Breast epithelium (tissue), 3 donors: ENCODE results near the gene MCUB.

ENCODE experiments used
- POLR2A ChIP-seq: fragments of 450-650 bp; IDR thresholded peaks from one replicate; pipeline ENCODE4 v1.6.1; 2016; ENCODE audit warnings: antibody characterized with exemption, mild to moderate bottlenecking, moderate library complexity
- POLR2AphosphoS5 ChIP-seq, 3 donors: sonication (generic); formaldehyde crosslinking; IDR thresholded peaks; one replicate each; pipeline ENCODE4 v1.6.1; 2017; ENCODE audit warnings: antibody characterized with exemption in 3 of 3
- TF ChIP-seq, protein P1 (sequence below), 3 donors: fragments of 450-650 bp; IDR thresholded peaks; one replicate each; pipeline ENCODE4 v1.5.1; 2016 to 2017; ENCODE audit warnings: antibody characterized with exemption in 3 of 3, mild to moderate bottlenecking in 3 of 3, moderate library complexity in 3 of 3

DNA sequence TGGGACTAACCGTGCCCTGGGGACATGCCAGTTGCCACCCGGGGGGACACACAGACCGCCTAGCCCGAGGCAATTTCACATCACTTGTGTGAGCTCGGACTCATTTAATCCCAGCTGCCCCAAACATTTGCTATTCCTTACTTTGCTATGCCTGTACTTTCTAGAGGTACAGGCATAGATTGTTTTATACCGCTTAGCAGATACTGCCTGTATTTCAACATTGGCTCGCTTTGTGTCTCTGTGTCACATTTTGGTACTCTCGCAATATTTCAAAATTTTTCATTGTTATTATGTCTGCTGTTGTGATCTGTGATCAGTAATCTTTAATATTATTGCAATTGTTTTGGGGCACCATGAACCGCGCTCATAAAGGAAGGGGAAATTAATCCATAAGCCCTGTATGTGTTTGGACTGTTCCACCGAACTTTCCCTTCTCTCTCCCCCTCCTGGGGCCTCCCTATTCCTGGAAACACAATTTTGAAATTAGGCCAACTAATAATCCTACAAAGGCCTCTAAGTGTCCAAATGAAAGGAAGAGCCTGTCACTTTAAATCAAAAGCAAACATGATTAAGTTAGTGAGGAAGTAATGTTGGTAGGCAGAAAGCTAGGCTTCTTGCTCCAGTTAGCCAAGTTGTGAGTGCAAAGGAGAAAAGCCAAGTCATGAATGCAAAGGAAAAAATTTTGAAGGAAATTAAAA lies 143.8 kb downstream of the MCUB start:
- TF ChIP-seq, protein P1, sequence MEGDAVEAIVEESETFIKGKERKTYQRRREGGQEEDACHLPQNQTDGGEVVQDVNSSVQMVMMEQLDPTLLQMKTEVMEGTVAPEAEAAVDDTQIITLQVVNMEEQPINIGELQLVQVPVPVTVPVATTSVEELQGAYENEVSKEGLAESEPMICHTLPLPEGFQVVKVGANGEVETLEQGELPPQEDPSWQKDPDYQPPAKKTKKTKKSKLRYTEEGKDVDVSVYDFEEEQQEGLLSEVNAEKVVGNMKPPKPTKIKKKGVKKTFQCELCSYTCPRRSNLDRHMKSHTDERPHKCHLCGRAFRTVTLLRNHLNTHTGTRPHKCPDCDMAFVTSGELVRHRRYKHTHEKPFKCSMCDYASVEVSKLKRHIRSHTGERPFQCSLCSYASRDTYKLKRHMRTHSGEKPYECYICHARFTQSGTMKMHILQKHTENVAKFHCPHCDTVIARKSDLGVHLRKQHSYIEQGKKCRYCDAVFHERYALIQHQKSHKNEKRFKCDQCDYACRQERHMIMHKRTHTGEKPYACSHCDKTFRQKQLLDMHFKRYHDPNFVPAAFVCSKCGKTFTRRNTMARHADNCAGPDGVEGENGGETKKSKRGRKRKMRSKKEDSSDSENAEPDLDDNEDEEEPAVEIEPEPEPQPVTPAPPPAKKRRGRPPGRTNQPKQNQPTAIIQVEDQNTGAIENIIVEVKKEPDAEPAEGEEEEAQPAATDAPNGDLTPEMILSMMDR (IDR thresholded peaks at IDR 0.05) = no peak
- TF ChIP-seq POLR2A (no peak), POLR2AphosphoS5 (IDR thresholded peaks at IDR 0.05) (no peak)
